SIG-M5 treated with dmso at 0.1 percent for 504 hours (cell line): ENCODE results near the gene MESD.

Experiments used
- DNase-seq: peaks from one replicate; lab custom pipeline; 2025; ENCODE audit not compliant: unreplicated experiment; lab: John Stamatoyannopoulos, UW

Gene MESD

GRCh38 chr15:80940331-80940730, 49.3 kb downstream of the MESD start:
- DNase-seq, result no peak

- DNase-seq, result no peak
Measured at GRCh38 chr15:80939216-80939615, 50.4 kb downstream of the MESD start.

GRCh38 chr15:80937718-80938117, 51.9 kb downstream of the MESD start:
- no peak for DNase-seq

DNA sequence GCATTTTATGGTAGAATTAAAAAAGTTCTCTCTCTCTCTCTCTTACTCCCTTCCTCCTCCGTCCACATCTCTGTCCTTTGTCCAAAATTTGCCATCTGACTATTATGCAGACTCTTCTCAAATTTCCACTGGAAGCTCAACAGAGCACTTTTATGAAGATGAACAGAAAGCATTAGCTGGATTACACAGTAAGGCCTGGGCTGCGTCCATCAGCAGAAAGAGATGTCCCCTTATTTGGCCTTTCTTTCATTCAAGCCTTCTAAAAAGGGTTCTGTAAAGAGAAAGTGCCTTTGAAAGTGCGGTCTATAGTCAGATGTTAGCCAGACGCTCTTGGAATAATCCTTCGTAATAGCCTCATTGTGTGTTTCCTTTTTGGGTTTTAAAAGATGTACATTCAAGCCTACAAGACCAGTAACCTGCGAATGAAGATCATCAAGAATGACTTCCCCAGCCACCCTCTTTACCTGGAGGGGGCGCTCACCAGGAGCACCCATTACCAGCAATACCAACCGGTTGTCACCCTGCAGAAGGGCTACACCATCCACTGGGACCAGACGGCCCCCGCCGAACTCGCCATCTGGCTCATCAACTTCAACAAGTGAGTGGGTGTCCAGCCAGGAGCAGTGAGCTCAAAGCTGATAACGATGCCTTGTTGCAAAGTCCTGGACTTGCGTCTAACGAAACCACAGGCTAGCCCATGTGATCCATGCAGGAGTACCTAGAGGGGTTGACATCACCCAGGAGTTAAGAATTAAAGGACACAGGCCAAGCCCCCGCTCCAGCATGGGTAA, 53.1 kb downstream of the MESD start:
- DNase-seq, result no peak

DNA sequence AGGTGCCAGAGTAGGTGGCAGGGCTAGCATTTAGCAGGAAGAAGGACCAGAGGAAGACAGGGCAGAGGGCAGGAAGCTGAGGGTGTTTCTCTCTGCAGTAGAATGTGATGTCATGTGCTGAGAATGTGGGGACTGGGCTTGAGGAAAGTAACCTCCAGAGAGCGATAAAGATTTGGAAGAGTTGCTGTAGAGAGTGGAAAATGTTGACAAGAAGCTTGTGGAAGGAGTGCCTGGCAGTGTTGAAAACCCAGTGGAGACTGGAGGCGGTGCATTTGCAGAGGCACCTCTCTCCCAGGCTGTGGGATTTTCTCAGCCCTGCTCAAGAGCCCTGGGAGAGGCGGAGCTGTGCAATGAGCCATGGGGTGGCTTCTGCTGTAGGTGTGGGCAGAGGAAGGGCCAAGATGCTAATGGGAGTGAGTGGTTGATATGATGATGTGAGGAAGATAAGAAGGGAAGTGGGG, 54.8 kb downstream of the MESD start:
- no peak for DNase-seq

DNA sequence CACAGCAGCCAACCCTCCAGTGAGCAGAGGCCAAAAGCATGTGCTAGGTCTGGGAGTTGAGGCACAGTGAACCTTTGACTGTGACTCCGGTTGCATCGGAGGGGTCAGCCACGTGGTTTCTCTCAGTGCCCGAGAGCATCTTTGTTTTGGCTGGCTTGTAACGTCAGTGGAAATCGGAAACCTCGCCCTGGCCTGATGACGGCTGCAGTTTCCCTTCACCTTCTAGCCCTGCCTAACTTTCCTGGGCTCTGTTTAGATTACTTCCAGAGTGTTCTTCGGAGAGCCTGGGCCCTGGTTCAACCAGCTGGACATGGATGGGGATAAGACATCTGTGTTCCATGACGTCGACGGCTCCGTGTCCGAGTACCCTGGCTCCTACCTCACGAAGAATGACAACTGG, 56.6 kb downstream of the MESD start:
- DNase-seq, result no peak

GRCh38 chr15:80932513-80932815, 57.2 kb downstream of the MESD start:
- DNase-seq, result no peak

DNA sequence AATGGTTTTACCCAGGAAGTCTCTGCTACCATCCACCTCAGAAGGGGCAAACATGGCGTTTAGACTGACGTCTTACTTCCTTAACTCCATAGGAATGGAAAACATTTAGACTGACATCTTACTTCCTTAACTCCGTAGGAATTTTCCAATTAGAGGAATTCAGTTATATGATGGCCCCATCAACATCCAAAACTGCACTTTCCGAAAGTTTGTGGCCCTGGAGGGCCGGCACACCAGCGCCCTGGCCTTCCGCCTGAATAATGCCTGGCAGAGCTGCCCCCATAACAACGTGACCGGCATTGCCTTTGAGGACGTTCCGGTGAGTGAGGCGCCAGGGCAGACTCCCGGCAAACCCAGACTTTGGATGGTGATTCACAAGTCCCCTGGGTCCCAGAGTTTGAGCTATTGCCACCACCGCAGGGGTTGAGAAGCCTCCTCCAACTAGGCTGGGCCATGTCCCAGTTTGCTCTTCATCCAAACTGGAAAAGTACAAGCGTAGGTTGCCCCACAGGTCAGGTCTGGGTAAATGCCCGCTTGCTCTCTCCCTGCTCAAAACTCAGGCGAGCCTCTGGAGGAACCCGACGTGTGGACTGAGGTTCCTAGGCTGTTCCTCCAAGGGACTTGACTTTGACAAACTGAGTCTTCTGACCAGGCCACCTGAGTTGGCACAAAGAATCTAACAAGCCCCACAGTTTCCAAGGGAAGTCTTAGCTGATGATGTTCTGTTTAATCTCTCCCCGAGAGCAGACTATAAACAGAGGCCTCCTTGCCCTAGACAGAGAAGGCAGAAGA, 57.7 kb downstream of the MESD start:
- no peak for DNase-seq

- DNase-seq, result no peak
Measured at GRCh38 chr15:80931191-80931590, 58.4 kb downstream of the MESD start.

DNA sequence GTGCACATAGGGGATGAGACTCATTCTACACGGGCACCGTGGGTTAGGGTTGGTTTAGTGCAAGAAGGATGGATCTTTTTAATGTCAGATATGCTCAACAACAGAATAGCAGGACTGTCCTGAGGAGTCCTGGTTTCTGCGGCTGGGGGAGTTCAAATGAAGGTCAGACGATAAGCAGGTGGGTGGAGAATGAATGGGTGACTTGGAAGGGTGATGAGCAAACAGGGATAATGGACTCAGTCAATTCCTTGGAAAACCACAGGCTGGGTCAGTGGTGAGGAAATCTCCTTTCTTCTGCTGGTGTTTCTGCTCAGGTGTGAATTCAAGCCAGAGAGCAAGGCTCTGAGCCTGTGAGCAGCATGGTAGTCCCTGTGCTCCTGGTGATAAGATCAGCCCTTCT, 59.9 kb downstream of the MESD start:
- no peak for DNase-seq

- no peak for DNase-seq
Measured at GRCh38 chr15:80929225-80929624, 60.4 kb downstream of the MESD start.

DNA sequence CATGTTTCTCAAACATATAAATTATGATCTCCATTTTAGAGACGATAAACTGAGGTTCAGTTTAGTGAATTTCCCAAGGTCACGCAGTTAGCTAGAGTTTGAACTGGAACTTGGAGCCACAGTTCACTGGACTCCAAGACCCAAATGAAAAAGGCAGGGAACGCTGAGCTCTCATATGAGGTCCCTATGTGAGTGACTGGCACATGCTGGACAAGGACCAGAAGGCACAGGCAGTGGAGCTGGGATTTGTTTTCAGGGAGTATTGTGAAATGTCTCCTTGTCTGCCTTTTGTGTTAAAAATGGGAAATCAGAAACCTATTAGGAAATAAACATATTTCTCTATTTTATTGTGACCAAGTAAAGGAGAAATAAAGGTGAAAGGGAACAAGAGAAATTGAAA, 63.5 kb downstream of the MESD start:
- DNase-seq, result no peak

- no peak for DNase-seq
Measured at GRCh38 chr15:80925597-80926059, 64.0 kb downstream of the MESD start.

- DNase-seq, result no peak
Measured at GRCh38 chr15:80924278-80924677, 65.3 kb downstream of the MESD start.

- DNase-seq, result no peak
Measured at GRCh38 chr15:80923668-80924067, 66.0 kb downstream of the MESD start.

DNA sequence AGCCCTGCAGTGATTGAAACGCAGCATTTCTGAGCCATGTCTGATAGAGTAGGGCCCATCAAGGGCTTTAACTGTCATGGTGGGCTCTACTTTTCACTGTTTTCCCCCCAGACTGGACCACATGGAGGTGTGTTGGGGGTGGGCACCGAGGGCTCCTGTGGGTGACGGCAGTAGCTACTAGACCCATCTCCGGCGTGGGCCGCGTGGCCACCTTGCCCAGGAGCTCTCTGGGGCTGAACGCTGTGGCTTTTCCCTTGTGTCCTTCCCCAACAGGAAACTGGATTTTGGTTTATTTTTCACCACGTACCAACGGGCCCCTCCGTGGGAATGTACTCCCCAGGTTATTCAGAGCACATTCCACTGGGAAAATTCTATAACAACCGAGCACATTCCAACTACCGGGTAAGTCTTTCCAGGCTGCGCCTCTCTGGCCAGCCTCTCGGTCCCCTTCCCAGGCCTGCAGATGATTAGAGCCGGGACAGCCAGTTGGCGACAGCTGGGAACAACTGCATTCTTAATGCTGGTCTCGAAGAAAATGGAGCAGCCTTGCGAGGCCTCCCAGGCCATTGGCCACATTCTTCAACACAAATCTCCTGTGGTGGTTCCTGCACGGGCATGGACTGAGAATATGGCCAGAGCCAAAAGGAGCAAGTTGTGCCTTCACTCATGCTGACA, 67.7 kb downstream of the MESD start:
- no peak for DNase-seq

DNA sequence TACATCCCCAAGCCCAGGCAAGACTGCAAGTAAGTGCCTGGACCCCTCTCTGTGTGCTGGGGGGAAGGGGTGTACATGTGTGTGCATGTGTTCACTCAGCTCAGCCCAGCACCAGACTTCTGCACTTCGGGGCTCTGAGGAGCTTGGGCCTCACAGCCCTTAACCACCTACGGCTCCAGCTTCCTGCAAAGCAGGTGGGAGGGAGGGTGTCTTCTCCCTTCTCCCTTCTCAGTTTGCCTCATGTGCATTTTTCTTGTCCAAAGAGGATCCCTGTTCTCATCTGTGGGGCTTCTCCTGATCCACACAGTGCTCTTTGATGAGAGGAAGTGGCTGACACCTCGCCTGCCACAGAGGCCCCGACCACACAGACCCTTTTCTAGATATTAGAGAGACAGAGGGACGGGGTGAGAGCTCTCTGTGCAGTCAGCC, 69.3 kb downstream of the MESD start:
- no peak for DNase-seq

DNA sequence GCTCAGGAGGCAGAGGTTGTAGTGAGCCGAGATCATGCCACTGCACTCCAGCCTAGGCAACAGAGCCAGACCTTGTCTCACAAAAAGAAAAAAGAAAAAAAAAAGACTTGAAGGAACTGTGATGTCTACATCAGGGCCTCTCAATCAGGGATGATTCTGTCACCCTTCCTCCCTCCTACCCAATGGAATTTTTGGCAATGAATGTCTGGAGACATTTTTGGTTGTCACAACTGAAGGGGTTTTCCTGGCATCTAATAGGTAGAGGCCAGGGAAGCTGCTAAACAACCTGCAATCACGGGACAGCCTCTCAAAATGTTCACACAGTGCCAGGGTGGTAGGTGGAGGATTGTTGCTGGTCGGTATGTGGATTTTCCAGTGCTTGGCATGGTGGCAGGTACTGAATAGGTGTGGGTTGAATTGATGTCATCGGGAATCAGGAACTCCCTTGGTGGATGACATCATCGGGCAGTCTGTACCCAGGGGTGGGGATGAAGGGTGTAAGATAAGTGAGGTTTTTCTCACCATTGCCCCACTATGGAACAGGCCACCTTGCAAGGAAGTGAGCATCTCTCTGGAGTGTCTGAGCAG, 71.3 kb downstream of the MESD start:
- DNase-seq, result no peak

DNA sequence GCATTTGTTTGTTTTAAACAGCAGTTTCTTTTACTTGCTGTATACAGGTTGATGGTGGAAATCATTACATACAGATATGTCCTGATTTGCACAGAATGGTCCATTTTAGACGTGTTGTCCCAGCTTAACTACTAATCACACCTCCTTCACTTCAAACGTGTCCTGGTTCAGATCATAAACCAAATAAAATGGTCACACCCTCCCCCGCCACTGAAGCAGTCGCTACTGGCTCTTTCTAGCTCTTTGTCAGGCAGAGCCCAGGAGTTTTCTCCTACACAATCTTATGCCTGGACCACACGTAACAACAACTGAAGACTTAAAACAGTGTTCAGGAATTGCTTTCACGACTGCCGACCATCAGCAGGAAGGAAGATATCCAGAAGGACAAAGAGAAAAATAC, 73.6 kb downstream of the MESD start:
- DNase-seq, result no peak

GRCh38 chr15:80915472-80915871, 74.1 kb downstream of the MESD start:
- DNase-seq, result no peak

- no peak for DNase-seq
Measured at GRCh38 chr15:80913541-80913940, 76.1 kb downstream of the MESD start.
